Measurements from ENCODE around the gene FYN.

FYN gene

GRCh38 chr6:111880181-111880888, 7.1 kb upstream of the FYN start:
- DNase-seq = no peak

GRCh38 chr6:111875741-111876140, 2.5 kb upstream of the FYN start:
- DNase-seq = no peak

GRCh38 chr6:111874025-111874415, 768 bp upstream of the FYN start:
- DNase-seq = peak; percentile 67

- peak; percentile 64 for DNase-seq
Observed at GRCh38 chr6:111872401-111873177, 663 bp downstream of the FYN start.

GRCh38 chr6:111871725-111872400, 1.4 kb downstream of the FYN start:
- DNase-seq = no peak

GRCh38 chr6:111871207-111871606, 2.0 kb downstream of the FYN start:
- DNase-seq = peak; percentile 24

- DNase-seq = no peak
Observed at GRCh38 chr6:111870742-111871064, 2.5 kb downstream of the FYN start.

- no peak for DNase-seq
Observed at GRCh38 chr6:111870051-111870741, 3.1 kb downstream of the FYN start.

GRCh38 chr6:111866857-111867256, 6.4 kb downstream of the FYN start:
- no peak for DNase-seq

- no peak for DNase-seq
Observed at GRCh38 chr6:111865909-111866546, 7.2 kb downstream of the FYN start.

GRCh38 chr6:111865049-111865585, 8.1 kb downstream of the FYN start:
- DNase-seq = no peak

- no peak for DNase-seq
Observed at GRCh38 chr6:111864138-111865048, 8.9 kb downstream of the FYN start.

- no peak for DNase-seq
Observed at GRCh38 chr6:111862741-111863140, 10.5 kb downstream of the FYN start.

GRCh38 chr6:111862314-111862713, 10.9 kb downstream of the FYN start:
- no peak for DNase-seq

GRCh38 chr6:111861431-111861885, 11.8 kb downstream of the FYN start:
- no peak for DNase-seq

GRCh38 chr6:111858347-111858746, 14.9 kb downstream of the FYN start:
- no peak for DNase-seq

GRCh38 chr6:111857674-111858337, 15.4 kb downstream of the FYN start:
- DNase-seq = no peak

GRCh38 chr6:111855753-111856152, 17.5 kb downstream of the FYN start:
- no peak for DNase-seq

- no peak for DNase-seq
Observed at GRCh38 chr6:111854683-111855082, 18.6 kb downstream of the FYN start.

- no peak for DNase-seq
Observed at GRCh38 chr6:111852725-111853124, 20.5 kb downstream of the FYN start.
